HG03108 (cell line): ENCODE data around the gene OAS2.
A peak's percentile ranks its signal among the peaks of the same experiment; 100 is the strongest.

Source experiments
- ATAC-seq: cut with Tn5 transposase; IDR thresholded peaks from one replicate; pipeline ENCODE4 v1.9.1; 2021; ENCODE audit warnings: moderate library complexity; ENCODE audit not compliant: unreplicated experiment

Gene OAS2

DNA sequence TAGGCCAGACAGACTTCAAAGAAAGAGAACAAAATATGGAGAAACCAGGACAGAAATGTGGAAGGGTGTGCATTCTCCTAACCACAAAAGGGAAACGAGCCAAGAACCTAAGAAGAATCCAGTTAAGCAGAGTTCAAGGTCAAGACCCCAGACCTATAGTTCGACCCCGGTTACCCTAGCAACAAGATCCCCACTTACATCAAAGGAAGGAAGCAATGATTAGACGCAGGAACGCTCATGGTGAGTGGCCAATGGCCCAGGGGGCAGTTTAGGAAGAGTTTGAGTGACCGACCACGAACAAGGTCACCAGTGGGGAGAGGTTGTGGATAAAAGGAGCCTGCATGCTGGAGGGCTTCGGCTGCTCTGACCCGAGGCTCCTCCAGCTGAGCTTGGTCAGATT is 36.2 kb downstream of the OAS2 start:
- no peak for ATAC-seq

DNA sequence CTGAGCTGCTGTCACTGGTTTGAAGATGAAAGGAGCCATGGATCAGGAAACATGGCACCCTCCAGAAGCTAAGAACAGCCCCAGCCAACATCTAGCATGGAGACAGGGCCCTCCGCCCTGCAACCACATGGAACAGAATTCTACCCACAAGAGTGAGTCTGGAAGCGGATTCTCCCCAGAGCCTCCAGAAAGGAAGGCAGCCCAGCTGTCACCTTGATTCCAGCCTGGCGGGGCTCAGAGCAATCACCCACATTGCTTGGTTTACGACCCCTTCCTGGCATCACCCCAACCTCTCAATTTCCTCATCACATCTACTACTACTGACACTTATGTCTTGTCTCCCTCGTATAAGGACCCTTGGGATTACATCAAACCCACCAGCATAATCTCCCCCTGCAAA is 38.5 kb downstream of the OAS2 start:
- no peak for ATAC-seq

DNA sequence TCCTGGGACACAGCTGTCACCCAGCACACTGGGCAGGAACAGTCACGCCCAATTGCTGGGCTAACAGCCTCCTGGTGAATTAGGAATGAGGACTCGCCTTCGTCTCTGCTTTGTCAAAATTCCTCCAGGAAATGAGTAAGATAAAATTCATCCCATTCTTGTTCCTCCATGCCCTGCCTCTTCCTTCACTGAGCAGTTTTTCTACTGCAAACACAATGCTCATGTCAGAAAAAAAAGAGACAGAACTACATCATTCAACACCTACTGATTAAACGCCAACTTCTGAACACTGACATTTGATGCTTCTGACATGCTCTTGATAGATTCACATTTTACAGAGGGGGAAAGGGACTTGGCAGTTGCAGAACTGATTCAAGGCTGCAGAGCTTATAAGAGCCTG is 40.7 kb downstream of the OAS2 start:
- no peak for ATAC-seq

DNA sequence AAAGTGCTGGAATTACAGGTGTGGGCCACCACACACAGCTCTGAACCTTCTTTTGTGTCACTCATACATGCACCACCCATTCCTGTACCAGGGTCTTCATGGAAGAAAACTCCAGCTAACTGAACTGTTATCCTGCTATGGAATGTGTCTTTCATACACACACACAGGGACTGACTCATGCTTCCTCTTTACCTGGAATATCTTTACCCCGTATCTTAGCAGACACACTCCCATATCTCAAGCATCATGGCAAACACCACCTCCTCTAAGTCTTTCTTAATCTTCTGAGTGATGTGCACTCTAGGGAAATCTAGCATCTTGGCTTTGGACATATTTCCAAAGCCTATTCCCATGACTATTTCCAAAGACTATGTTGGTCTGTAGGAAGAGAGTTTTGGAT is 43.2 kb downstream of the OAS2 start:
- no peak for ATAC-seq

DNA sequence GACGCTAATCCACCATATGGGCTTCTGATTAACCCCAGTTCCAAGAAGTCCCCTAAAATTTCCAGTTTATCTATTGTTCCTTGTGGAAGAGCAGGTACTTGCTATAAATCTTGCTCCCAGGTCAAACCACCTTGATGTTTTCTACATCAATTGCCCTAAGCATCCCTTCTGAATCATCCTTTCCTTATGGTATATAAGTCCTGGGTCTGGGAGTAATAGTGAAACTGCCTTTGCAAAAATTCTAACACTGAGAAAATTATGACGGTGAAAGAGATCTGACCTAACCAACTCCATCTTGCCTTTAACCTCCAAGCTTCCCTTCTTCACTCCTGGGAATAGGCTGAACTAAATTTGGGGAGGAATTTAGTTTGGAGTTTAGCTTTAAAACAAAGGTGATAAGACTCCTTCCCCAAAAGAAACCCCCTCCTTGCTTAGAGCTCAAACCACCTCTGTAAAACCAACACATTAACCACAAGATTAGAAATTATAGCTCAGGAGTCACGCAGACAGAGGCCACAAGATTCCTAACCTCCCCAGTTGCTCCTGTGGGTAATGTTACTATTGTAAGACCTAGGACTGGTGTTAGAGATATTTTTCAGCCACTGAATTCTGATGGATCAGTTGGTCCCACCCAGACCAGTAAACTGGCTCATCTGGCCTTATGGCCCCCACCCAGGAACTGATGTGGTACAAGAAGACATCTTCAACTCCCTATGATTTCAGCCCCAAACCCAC is 44.4 kb downstream of the OAS2 start:
- ATAC-seq = no peak

DNA sequence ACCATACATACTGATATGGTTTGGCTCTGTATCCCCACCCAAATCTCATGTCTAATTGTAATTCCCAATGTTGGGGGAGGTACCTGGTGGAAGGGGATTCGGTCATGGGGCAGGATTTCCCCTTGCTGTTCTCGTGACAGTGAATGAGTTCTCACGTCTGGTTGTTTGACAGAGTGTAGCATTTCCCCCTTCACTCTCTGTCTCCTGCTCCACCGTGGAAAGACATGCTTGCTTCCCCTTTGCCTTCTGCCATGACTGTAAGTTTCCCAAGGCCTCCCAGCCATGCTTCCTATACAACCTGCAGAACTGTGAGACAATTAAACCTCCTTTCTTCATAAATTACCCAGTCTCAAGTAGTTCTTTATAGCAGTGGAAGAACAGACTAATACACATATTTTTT is 49.4 kb downstream of the OAS2 start:
- ATAC-seq = no peak

DNA sequence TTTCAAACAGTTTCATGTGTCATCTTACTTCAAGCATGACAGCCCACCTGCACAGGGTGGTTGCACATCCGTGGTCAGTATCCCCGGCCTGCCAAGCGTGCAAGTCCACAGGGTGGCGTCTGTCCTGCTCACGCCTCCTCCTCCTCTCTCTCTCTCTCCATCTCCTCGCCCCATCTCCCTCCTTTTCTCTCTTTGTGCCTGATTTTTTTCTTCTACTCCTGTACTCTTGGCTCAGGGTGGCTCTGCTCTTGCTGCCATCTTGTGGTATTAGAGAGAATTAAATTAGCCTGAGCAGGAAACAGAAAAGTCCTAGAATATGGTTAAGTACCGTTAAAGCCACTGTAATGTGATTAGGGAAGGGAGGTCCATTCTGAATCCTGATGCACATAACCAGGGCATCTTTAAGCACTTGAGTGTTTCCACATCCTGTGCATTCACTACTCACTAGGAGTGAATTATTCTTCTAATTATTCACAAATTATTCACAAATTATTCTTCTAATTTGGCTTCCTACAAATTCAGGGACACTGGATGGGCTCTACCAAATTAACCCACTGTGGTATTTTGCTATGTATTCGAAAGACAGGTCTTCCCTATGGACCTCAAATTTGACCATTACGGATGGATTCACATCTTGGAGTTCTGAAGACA is 52.7 kb downstream of the OAS2 start:
- ATAC-seq = no peak

DNA sequence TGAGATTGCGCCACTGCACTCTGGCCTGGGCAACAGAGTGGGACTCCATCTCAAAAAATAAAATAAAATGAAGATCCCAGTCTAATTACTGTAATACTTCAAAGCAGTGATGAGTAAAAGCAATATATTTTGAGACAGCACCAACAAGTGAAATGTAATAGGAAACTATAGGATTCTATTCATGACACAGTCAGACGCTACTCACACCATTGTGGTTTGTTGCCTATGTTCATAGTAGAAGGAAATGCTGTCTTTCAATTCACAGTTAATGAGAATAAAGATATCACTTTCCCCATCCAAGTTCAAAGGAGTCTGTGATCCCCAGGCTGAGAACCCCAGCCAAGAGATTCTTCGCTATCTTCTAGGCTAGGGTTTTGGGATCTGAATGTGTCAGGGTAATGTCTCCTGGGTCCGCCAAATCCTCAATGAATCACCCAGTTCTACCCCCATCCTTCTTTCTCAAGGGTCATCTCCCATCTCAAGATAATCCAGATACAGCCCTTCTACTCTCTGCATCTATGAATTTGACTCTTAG is 61.7 kb downstream of the OAS2 start:
- no peak for ATAC-seq

DNA sequence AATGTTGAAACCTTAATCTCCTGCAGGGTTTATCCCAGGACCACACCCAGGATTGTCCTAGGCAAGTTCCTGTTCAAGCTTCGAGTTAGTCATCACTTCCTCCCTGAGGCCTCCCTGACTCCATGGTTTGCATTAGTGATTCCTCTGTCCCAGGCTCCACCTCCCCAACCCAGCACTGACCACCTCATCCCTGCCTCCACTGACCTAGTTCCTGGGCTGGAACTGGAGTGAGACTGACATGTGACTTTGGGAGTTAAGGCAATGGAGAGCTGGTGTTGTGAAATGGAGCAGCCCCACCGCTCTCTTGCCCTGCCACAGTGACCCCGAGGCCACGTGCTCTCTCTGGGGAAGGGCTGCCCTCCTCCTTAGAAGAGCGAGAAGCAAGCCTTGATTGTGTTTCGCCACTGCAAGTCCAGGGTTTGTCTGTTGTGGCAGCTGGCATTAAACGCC is 62.4 kb downstream of the OAS2 start:
- ATAC-seq = no peak

DNA sequence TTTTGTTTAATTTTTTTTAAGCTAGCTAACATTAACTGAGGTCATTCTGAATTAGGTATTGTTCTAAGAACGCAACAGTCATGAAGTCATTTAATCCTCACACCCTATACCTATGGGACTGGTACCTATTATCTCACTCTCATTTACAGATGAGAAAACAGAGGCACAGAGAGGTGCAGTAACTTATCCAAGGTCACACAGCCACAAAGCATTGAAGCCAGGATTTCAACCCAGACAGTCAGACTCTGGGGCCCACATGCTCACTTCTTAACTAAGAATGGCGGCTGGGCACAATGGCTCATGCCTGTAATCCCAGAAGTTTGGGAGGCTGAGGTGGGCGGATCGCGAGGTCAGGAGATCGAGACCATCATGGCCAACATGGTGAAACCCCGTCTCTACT is 63.2 kb downstream of the OAS2 start:
- ATAC-seq = no peak

DNA sequence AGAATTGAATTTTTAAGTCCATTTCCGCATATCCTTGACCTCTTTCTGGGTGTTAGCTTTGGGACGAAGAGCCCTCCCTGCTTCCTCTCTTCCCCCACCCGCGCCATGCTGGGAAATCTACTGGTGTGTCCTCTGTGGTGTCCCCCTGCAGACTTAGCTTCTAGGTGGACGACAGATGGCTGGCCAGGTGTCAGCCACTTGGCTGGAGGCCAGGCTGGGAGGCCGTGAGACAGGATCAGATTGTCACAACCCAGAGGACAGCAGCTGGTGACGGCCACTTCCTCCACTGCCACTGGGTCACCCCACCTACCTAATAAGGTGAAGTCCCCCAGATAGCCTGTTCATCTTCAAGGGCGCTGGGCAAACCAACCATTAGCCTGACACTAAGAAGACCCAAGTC is 64.9 kb downstream of the OAS2 start:
- ATAC-seq = no peak

DNA sequence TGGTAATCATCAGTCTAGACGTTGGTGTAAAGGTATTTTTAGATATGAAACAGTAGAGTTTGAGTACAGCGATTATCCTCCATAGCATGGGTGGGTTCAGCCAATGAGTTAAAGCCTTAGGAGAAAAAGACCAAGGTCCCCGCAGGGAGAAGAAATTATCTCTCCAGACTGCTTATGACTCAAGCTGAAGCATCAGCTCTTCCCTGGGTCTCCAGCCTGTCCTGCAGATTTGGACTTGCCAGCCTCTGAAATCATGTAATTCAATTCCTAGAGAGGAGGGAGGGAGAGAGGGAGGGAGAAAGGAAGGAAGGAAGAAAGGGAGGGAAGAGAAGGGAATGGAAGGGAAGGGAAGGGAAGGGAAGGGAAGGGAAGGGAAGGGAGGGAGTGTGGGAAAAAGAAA is 66.2 kb downstream of the OAS2 start:
- ATAC-seq = no peak

DNA sequence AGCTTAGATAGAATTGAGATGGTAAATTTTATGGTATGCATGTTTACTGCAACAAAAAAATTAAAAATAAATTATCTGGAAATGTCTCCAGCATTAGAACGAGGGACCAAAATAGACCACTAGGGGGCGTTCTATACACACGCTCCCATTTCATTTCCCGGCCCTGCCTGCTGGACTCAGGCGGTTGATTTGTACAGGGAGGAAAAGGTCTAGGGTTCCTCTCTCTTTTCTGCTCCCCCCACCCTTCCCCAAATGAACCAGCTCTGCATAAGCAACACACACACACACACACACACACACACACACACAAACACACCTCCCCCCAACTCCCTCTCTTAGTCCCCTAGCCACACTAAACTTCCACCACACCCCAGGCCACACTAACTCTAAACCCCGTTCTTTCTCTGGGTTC is 70.4 kb downstream of the OAS2 start:
- peak; percentile 47 for ATAC-seq

DNA sequence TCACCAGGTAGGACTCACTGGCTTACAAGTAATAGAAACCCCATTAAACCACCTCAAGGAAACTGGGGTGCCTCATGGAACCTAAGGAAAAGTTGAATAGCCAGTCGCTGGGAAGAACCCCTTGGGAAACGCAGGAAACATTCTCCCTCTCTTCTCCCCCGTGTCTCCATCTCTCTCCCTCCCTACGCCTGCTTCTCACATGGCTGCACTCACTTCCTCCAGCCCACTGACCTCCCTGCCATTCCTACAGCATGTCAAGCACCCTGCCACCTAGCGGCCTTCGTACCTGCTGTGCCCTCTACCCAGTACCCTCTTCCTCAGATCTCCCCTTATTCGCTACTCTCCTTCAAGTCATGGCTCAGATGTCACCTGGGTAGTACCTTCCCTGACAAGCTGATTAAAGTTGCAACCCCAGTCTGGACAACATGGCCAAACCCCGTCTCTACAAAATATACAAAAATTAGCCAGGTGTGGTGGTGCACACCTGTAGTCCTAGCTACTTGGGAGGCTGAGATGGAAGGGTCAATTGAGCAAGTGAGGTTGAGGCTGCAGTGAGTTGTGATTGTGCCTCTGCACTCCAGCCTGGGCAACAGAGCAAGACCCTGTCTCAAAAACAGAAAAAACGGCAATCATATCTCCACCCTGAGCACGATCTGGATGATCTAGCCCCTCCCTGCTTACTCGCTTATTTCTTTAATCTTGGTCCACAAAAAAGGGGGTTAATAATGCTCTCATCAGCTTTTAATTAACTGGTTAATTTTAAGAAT is 71.8 kb downstream of the OAS2 start:
- ATAC-seq = no peak

DNA sequence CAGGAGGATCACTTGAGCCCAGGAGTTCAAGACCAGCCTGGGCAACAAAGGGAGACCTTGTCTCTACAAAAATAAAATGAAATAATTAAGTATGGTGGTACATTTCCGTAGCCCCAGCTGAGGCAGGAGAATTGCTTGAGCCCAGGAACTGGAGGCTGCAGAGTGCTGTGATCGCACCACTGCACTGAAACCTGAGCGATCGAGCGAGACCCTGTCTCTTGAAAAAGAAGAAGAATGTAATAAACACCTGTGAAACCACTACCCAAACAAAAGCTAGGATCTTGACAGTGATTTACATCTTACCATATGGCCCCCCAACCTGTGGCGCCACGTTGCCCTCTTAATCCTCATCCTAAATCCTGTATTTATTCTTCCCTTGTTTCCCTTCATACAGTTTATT is 72.5 kb downstream of the OAS2 start:
- no peak for ATAC-seq

DNA sequence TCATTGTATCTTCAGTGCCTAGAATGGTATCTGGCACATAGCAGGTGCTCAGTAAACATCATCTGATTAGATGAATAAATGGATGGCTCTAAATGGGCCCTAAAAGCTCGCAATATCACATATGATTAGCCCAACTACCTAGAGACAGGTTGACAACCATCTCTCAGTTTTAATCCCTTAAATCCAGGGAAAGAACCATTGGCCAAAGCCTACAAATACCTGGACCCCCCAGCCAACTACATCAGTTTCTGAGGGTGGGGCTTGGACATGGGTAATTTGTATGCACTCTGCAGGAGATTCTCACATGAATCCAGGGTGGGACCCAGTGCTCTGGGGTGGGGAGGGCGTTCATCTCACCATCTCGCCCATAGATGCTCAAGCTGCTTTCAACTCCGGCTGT is 73.4 kb downstream of the OAS2 start:
- ATAC-seq = no peak

DNA sequence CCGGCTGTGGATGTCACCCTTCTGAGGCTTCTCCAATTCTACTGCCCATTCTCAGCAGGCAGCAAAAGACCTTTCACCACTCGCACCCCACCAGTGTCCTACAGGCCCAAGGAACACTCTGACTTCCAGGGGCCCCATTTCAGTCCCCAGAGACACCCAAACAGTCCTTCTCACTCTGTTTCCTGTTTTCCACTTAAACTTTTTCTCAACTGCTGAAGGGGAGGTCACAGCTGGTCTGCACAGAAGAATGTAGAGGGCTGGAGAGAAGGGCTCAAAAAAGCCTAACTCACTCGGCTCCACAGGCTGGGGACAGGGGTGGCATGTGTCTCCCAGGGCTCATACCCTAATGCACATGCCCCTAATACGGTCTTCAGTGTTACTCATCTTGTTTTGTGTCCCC is 74.0 kb downstream of the OAS2 start:
- no peak for ATAC-seq

DNA sequence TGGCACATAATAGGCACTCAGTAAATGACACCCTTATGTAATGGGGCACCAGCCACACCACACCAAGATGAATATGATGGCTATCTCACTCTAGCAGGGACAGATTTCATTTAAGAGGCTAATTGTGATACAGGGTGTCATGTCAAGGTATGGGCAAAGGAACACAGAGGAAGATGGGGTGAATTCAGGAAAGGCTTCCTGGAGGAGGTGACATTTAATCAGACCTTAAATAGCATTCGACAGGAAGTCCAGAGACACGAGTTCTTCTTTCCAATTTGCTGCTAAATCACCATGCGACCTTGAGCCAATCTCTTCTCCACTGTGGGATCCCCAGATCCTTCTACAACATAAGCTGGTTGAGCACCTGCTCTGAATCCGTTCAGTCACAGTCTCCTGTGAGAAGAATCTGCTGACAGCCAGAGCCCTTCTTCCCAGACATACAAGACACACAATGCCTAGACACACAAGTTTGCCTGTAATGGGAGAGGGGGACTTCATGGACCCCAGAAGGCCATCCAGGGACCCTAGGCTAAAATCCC is 76.7 kb downstream of the OAS2 start:
- no peak for ATAC-seq

DNA sequence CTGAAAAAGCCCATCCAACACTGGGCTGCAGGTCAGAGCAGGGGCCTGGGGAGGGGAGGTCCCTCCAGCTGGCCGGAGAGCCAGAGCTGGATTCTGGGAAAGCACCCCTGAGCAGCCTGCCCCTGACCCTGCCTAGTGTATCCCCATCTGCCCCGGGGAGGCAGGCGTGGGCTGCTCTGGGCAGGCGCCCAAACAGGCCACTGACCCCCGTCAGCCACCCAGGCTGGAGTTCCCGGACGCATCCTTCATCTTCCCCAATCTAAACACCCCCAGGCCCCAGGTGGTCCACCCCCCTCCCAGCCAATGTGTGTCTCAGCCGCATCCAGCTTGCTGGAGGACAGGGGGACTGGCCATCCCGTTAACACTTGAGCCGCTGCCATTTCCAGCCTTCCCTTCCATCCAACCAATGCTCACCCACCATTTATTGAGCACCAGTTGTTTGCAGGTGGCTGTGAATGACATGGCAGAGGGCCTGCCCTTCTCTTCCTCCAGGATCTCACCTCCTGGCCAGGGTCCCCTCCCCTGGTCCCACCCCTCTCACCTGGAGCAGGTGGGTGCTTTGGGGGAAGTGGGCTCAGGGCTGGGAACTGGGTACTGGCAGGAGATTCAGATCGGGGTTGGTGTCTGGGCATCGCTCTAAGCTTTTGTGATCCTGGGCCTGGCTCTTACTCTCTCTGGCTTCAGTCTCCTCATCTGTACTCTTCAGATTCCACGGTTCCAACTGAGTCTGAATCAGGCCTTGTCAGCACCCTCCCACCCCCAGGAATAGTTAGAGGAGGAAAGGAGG is 77.5 kb downstream of the OAS2 start:
- ATAC-seq = no peak

DNA sequence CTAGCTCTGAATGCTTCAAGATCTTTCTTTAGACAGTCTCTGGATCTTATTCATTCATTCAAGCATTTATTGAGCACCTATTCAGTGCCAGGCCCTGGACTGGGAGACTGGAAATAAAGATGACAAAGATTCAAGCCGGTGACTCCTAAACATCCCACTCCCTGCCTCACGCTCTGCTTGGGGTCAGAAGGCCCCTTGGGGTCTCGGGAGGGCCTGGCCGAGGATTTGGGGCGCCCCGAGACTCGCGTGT is 78.0 kb downstream of the OAS2 start:
- no peak for ATAC-seq
